OCI-LY1 (cell line): ENCODE data around the gene SYNE2.

Source experiments
- CTCF ChIP-seq: fragments of 200-600 bp; sonication (generic), shearing (Covaris generic); IDR thresholded peaks from 2 replicates; pipeline ENCODE4 v1.5.1; 2017; ENCODE audit warnings: mild to moderate bottlenecking, antibody characterized with exemption, low read length, moderate library complexity, mixed read lengths
- EZH2 ChIP-seq: fragments of 200-600 bp; sonication (generic), shearing (Covaris generic); IDR thresholded peaks from 2 replicates; pipeline ENCODE4 v1.8.0; 2017; ENCODE audit warnings: borderline replicate concordance, mixed run types, mild to moderate bottlenecking, antibody characterized with exemption, low read length, moderate library complexity, mixed read lengths

DNA sequence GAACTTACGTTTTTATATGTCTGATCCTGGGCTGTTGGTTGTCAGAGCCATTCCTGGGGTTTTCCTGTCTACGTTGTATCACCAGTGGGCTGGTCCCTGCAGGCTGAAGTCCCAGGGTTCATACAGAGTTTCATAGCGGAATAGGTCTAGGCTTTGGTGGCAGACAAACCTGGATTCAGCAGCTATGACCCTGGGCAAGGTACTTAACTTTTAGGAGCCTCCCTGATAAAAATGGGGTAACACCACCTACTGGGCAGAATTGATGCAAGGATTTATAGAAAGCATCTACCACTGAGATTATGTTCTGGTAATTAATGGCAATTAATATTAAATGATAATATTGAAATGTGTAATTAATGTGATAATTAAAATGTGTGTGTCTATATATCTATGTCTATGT lies 141.2 kb downstream of the SYNE2 start:
- TF ChIP-seq CTCF = peak; percentile 24; the same call in 1 of the 2 replicates
- TF ChIP-seq EZH2 = no peak
